ENCODE results near the gene LYRM2. TPM values are rescaled to one million over a fixed set of nuclear protein-coding genes. Genes with fewer than 3 reads are reported as not detected.

LYRM2 gene
- total RNA-seq, 1 experiment from 2014 or later = 10.5 TPM

DNA sequence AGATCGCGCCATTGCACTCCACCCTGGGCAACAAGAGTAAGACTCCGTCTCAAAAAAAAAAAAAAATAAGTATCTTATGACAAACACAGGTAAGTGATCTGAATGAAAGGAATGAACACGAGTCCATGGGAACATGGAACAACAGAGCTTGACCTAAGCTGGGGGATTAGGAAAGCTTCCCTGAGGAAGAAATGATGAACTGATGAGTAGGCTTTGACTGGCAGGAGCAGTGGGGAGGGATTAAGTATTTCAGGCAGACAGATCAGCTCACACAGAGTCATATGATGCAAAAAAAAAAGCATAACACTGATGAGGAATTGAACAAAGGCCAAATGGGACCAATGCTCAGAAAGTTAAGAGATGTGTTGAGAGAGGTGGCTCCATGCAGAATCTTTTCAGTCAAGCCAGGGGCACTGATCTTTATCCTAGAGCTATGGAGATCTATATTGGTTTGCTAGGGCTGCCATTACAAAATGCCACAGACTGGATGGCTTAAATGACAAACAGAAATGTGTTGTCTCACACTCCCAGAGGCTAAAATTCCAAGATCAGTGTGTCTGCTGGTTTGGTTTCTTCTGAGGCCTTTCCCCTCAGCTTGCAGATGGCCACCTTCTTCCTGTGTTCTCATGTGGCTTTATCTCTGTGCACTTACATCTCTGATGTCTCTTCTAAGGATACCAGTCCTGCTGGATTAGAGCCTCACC, 120.0 kb downstream of the LYRM2 start:
- Histone ChIP-seq H3K9ac (ENCODE audit: low read length) (no peak overlapping the region), H3K4me1 (ENCODE audit: insufficient read depth, low read length) (no peaks in the 10 kb centered on the region), H3K27me3 (ENCODE audit: low read length) (no peaks in the 10 kb centered on the region), H3K9me2 (replicated peaks; ENCODE audit: low read length) (no peaks in the 10 kb centered on the region), H3K36me3 (ENCODE audit: low read depth, low read length) (no peaks in the 10 kb centered on the region), H3F3A (ENCODE audit: low read length, unreplicated experiment) (no peaks in the 10 kb centered on the region), H3K4me2 (ENCODE audit: low read length) (no peak overlapping the region), H3K79me2 (ENCODE audit: low read length) (no peaks in the 10 kb centered on the region), H3K4me3 (ENCODE audit: low read length) (no peak overlapping the region), H2AFZ (ENCODE audit: low read length) (no peak overlapping the region), H4K20me1 (ENCODE audit: low read length) (no peaks in the 10 kb centered on the region), H3K27ac (ENCODE audit: low read length) (no peak overlapping the region), H3K9me3 (ENCODE audit: low read length) (no peaks in the 10 kb centered on the region)
- CTCF ChIA-PET = no interaction called here
- POLR2A ChIA-PET (ENCODE audit: unreplicated experiment) = no interaction called here
- ATAC-seq (no peak), DNase-seq (no peak)
- intact Hi-C loops (cut with micrococcal nuclease) = no loop called here
- TF ChIP-seq, protein P1, sequence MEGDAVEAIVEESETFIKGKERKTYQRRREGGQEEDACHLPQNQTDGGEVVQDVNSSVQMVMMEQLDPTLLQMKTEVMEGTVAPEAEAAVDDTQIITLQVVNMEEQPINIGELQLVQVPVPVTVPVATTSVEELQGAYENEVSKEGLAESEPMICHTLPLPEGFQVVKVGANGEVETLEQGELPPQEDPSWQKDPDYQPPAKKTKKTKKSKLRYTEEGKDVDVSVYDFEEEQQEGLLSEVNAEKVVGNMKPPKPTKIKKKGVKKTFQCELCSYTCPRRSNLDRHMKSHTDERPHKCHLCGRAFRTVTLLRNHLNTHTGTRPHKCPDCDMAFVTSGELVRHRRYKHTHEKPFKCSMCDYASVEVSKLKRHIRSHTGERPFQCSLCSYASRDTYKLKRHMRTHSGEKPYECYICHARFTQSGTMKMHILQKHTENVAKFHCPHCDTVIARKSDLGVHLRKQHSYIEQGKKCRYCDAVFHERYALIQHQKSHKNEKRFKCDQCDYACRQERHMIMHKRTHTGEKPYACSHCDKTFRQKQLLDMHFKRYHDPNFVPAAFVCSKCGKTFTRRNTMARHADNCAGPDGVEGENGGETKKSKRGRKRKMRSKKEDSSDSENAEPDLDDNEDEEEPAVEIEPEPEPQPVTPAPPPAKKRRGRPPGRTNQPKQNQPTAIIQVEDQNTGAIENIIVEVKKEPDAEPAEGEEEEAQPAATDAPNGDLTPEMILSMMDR (conservative IDR thresholded peaks at IDR 0.05; ENCODE audit: low read depth, low read length) = no peak
- TF ChIP-seq EZH2phosphoT487 (IDR thresholded peaks at IDR 0.05; ENCODE audit: borderline replicate concordance, low read length) = no peak
- TF ChIP-seq EZH2 (IDR thresholded peaks at IDR 0.05; ENCODE audit: low read length, unreplicated experiment) = no peak
- no TSS peak for BruUV-seq (replicated peaks)

Other genes with a start within 250 kb of the LYRM2 start
- gene RRAGD, start 226.5 kb downstream of the LYRM2 start, total RNA-seq (2014; rRNA removed) = 0.35 and 0.62 TPM in 2 replicates
- gene ANKRD6, start 205.6 kb downstream of the LYRM2 start, total RNA-seq (2014; rRNA removed) = 5.6 and 6.9 TPM in 2 replicates
- gene MDN1, start 181.0 kb upstream of the LYRM2 start, total RNA-seq (2014; rRNA removed) = 17.6 and 20.5 TPM in 2 replicates
- gene CASP8AP2, start 191.1 kb upstream of the LYRM2 start, total RNA-seq (2014; rRNA removed) = 6.6 and 7.8 TPM in 2 replicates

Measured in PC-3 (cell line).